GM21619 (cell line): ENCODE measurements around the gene ZNF787.

Source experiments
- ATAC-seq: cut with Tn5 transposase; IDR thresholded peaks from one replicate; pipeline ENCODE4 v1.9.1; 2021; ENCODE audit not compliant: unreplicated experiment

Gene ZNF787

GRCh38 chr19:56144831-56145230 is 23.7 kb upstream of the ZNF787 start:
- ATAC-seq: no peak

GRCh38 chr19:56144376-56144775 is 23.3 kb upstream of the ZNF787 start:
- no peak for ATAC-seq

GRCh38 chr19:56142897-56143434 is 21.9 kb upstream of the ZNF787 start:
- ATAC-seq: no peak

- ATAC-seq: no peak
Observed at GRCh38 chr19:56142087-56142787, 21.1 kb upstream of the ZNF787 start.

- no peak for ATAC-seq
Observed at GRCh38 chr19:56141417-56141993, 20.4 kb upstream of the ZNF787 start.

- ATAC-seq: peak; percentile 91
Observed at GRCh38 chr19:56140583-56141416, 19.7 kb upstream of the ZNF787 start, which contains the start of gene ZNF444. ZNF444 (plus strand) TSS chr19:56141287; CDS start chr19:56146912, 5,625 bp downstream.

- ATAC-seq: no peak
Observed at GRCh38 chr19:56139847-56140582, 18.9 kb upstream of the ZNF787 start.

GRCh38 chr19:56138069-56138468 is 17.0 kb upstream of the ZNF787 start:
- ATAC-seq: no peak

- ATAC-seq: no peak
Observed at GRCh38 chr19:56137405-56137804, 16.3 kb upstream of the ZNF787 start.

- ATAC-seq: no peak
Observed at GRCh38 chr19:56136362-56136761, 15.3 kb upstream of the ZNF787 start.

GRCh38 chr19:56134654-56134921 is 13.5 kb upstream of the ZNF787 start:
- ATAC-seq: no peak

GRCh38 chr19:56133858-56134653 is 13.0 kb upstream of the ZNF787 start:
- ATAC-seq: peak; percentile 73

- no peak for ATAC-seq
Observed at GRCh38 chr19:56132316-56132822, 11.3 kb upstream of the ZNF787 start.

- no peak for ATAC-seq
Observed at GRCh38 chr19:56131651-56132050, 10.6 kb upstream of the ZNF787 start.

- no peak for ATAC-seq
Observed at GRCh38 chr19:56130006-56130405, 8.9 kb upstream of the ZNF787 start.

GRCh38 chr19:56126983-56127780 is 6.1 kb upstream of the ZNF787 start:
- ATAC-seq: no peak

GRCh38 chr19:56125806-56126590 is 4.9 kb upstream of the ZNF787 start:
- ATAC-seq: no peak

- no peak for ATAC-seq
Observed at GRCh38 chr19:56124578-56124977, 3.5 kb upstream of the ZNF787 start.
